ENCODE measurements around the gene MAGI2.

MAGI2 gene

DNA sequence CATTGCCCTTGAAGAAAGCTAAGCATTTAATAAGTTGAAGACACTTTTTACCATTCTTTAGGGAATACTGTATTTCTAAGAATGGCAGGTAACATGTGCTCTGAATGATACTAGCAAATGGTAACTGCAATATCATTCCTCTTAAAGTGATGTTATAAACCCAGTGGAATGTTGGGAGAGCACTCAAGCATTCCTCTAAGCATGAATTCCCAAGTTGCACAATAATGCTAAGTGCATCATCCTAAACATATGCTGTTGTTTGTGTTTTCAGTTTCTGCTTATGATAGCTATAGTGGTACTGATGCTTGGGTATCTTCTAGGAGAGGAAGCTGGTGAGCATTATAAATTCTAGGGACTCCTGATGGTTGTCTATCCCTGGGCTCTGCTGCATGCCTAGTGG is 980.9 kb downstream of the MAGI2 start:
- Histone ChIP-seq H2BK5ac (ENCODE audit: low read depth, low read length, poor library complexity, severe bottlenecking) (no peak overlapping the region), H4K91ac (ENCODE audit: low read length) (no peak overlapping the region), H3K79me1 (replicated peaks; ENCODE audit: low read length, poor library complexity, severe bottlenecking) (no peaks in the 10 kb centered on the region), H3K18ac (ENCODE audit: low read depth in 1 of 2, low read length in 2 of 2) (no peak overlapping the region), H3K9me3 (ENCODE audit: control insufficient read depth, low read length) (no peaks in the 10 kb centered on the region), H3K9ac (ENCODE audit: low read length) (no peak overlapping the region), H3K27me3 (ENCODE audit: control insufficient read depth in 1 of 2, insufficient read depth in 1 of 2, low read length in 2 of 2) (no peaks in the 10 kb centered on the region), H4K8ac (ENCODE audit: low read length) (no peak overlapping the region), H3K4me3 (ENCODE audit: insufficient read depth in 1 of 2, low read depth in 1 of 2, low read length in 2 of 2) (no peak overlapping the region), H3K14ac (ENCODE audit: low read length in 2 of 2) (no peak overlapping the region), H3K4me1 (ENCODE audit: control insufficient read depth, insufficient read depth, low read depth, low read length) (no peaks in the 10 kb centered on the region), H2AFZ (ENCODE audit: low read depth, low read length) (no peak overlapping the region), H3K27ac (ENCODE audit: low read length, poor library complexity, severe bottlenecking) (no peak overlapping the region), H3K4ac (ENCODE audit: low read depth in 1 of 2, low read length in 2 of 2) (no peak overlapping the region), H2BK120ac (ENCODE audit: low read depth, low read length) (no peak overlapping the region), H2BK12ac (ENCODE audit: low read length in 2 of 2) (no peak overlapping the region), H2BK15ac (ENCODE audit: low read depth, poor library complexity, severe bottlenecking) (no peak overlapping the region), H3K23ac (ENCODE audit: low read length in 2 of 2) (no peak overlapping the region), H3K4me2 (ENCODE audit: low read length, poor library complexity, severe bottlenecking) (no peak overlapping the region), H3K36me3 (ENCODE audit: control insufficient read depth in 1 of 2, insufficient read depth in 2 of 2, low read depth in 1 of 2, low read length in 2 of 2) (no peaks in the 10 kb centered on the region), H2AK5ac (ENCODE audit: low read length, severe bottlenecking) (no peak overlapping the region)
- peak; percentile 90 for DNase-seq

DNA sequence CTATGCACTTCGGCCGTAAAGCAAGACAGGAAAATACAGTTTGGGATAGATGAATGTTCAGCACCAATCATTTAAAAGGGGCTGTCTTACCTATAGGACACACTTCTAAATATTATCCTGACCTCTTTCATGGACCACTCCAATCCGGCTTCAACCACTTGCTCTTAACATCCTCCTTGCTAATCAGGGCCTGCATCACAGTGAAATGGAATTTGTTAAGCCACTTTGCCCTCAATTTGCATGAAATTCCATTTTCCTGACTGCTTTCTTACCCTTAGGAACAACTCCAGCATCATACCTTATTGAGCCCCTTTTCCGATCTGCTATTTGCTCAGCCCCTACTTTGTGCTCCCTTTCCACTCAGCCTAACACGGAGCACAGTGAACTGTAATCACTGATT is 987.6 kb downstream of the MAGI2 start:
- H3K4me3 ChIP-seq (ENCODE audit: insufficient read depth in 1 of 2, low read depth in 1 of 2, low read length in 2 of 2) = no peak overlapping the region
- H3K4ac ChIP-seq (ENCODE audit: low read depth in 1 of 2, low read length in 2 of 2) = no peak overlapping the region
- whole genome bisulfite sequencing = 76% methylated on average over 5 of the region's 5 CpGs
- H2BK15ac ChIP-seq (ENCODE audit: low read depth, poor library complexity, severe bottlenecking) = no peak overlapping the region
- no peaks in the 10 kb centered on the region for H3K9me3 ChIP-seq (ENCODE audit: control insufficient read depth, low read length)
- H3K23ac ChIP-seq (ENCODE audit: low read length in 2 of 2) = no peak overlapping the region
- no peaks in the 10 kb centered on the region for H3K79me1 ChIP-seq (replicated peaks; ENCODE audit: low read length, poor library complexity, severe bottlenecking)
- DNase-seq = no peak
- H2BK120ac ChIP-seq (ENCODE audit: low read depth, low read length) = no peak overlapping the region
- no peak overlapping the region for H2AK5ac ChIP-seq (ENCODE audit: low read length, severe bottlenecking)
- no peaks in the 10 kb centered on the region for H3K36me3 ChIP-seq (ENCODE audit: control insufficient read depth in 1 of 2, insufficient read depth in 2 of 2, low read depth in 1 of 2, low read length in 2 of 2)
- no peak overlapping the region for H3K27ac ChIP-seq (ENCODE audit: low read length, poor library complexity, severe bottlenecking)
- no peaks in the 10 kb centered on the region for H3K4me1 ChIP-seq (ENCODE audit: control insufficient read depth, insufficient read depth, low read depth, low read length)
- no peak overlapping the region for H3K14ac ChIP-seq (ENCODE audit: low read length in 2 of 2)
- H4K8ac ChIP-seq (ENCODE audit: low read length) = no peak overlapping the region
- no peak overlapping the region for H3K4me2 ChIP-seq (ENCODE audit: low read length, poor library complexity, severe bottlenecking)
- peaks cover 0 to 6% of the 10 kb centered on the region in 2 experiments for H3K27me3 ChIP-seq (ENCODE audit: control insufficient read depth in 1 of 2, insufficient read depth in 1 of 2, low read length in 2 of 2)
- no peak overlapping the region for H2BK12ac ChIP-seq (ENCODE audit: low read length in 2 of 2)
- H2BK5ac ChIP-seq (ENCODE audit: low read depth, low read length, poor library complexity, severe bottlenecking) = no peak overlapping the region
- H3K9ac ChIP-seq (ENCODE audit: low read length) = no peak overlapping the region
- H2AFZ ChIP-seq (ENCODE audit: low read depth, low read length) = no peak overlapping the region
- H3K18ac ChIP-seq (ENCODE audit: low read depth in 1 of 2, low read length in 2 of 2) = no peak overlapping the region
- H4K91ac ChIP-seq (ENCODE audit: low read length) = no peak overlapping the region

DNA sequence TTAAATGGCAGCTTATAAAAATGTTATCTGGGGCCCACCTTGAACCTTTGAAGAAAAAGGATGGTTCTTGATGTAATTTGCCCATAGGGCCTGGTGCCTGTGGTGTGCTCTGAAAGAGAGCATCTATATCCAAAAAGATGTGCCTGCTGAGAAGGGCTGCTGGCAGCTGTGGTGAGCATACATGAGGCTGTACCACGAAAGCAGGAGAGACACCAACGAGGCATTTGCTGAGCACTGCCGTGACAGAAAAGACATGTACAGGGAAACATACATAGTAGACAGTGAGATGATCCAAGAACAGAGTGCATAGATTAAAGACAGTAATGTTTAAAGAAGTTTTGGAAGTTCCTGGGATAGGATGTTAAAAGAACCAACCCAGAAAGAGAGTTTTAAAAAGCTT is 990.4 kb downstream of the MAGI2 start:
- Histone ChIP-seq H2BK120ac (ENCODE audit: low read depth, low read length) (no peak overlapping the region), H3K4ac (ENCODE audit: low read depth in 1 of 2, low read length in 2 of 2) (no peak overlapping the region), H3K9ac (ENCODE audit: low read length) (no peak overlapping the region), H3K23ac (ENCODE audit: low read length in 2 of 2) (no peak overlapping the region), H3K18ac (ENCODE audit: low read depth in 1 of 2, low read length in 2 of 2) (no peak overlapping the region), H2BK15ac (ENCODE audit: low read depth, poor library complexity, severe bottlenecking) (no peak overlapping the region), H2AFZ (ENCODE audit: low read depth, low read length) (no peak overlapping the region), H3K36me3 (ENCODE audit: control insufficient read depth in 1 of 2, insufficient read depth in 2 of 2, low read depth in 1 of 2, low read length in 2 of 2) (no peaks in the 10 kb centered on the region), H3K14ac (ENCODE audit: low read length in 2 of 2) (no peak overlapping the region), H4K91ac (ENCODE audit: low read length) (no peak overlapping the region), H4K8ac (ENCODE audit: low read length) (no peak overlapping the region), H2BK5ac (ENCODE audit: low read depth, low read length, poor library complexity, severe bottlenecking) (no peak overlapping the region), H3K27ac (ENCODE audit: low read length, poor library complexity, severe bottlenecking) (no peak overlapping the region), H3K79me1 (replicated peaks; ENCODE audit: low read length, poor library complexity, severe bottlenecking) (no peaks in the 10 kb centered on the region), H3K9me3 (ENCODE audit: control insufficient read depth, low read length) (no peaks in the 10 kb centered on the region), H2BK12ac (ENCODE audit: low read length in 2 of 2) (no peak overlapping the region), H3K27me3 (ENCODE audit: control insufficient read depth in 1 of 2, insufficient read depth in 1 of 2, low read length in 2 of 2) (peaks cover 0 to 6% of the 10 kb centered on the region in 2 experiments), H3K4me3 (ENCODE audit: insufficient read depth in 1 of 2, low read depth in 1 of 2, low read length in 2 of 2) (no peak overlapping the region), H3K4me1 (ENCODE audit: control insufficient read depth, insufficient read depth, low read depth, low read length) (no peaks in the 10 kb centered on the region), H2AK5ac (ENCODE audit: low read length, severe bottlenecking) (no peak overlapping the region), H3K4me2 (ENCODE audit: low read length, poor library complexity, severe bottlenecking) (no peak overlapping the region)
- 92% methylated on average over 3 of the region's 3 CpGs for WGBS
- DNase-seq = no peak

DNA sequence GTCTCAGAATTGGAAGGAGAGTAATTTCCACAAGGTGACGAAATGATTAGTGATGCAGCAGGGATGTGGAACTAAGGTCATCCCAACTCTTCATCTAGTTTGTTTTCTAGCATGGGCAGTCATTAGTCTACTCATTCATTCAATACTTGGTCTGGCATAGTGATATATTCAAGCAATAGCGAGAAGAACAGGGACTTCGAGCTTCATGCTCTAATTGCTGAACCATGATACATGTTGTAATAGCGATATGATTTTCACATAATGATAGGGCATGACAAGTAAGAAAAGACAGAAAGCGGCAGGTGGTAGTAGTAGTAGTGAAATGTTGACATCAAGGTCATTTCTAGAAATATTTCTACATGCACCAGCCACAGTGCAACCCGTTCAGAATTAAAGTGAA is 1002.8 kb downstream of the MAGI2 start:
- Histone ChIP-seq H2BK5ac (ENCODE audit: low read depth, low read length, poor library complexity, severe bottlenecking) (no peak overlapping the region), H2BK15ac (ENCODE audit: low read depth, poor library complexity, severe bottlenecking) (no peak overlapping the region), H3K27ac (ENCODE audit: low read length, poor library complexity, severe bottlenecking) (no peak overlapping the region), H2BK12ac (ENCODE audit: low read length in 2 of 2) (no peak overlapping the region), H3K4me2 (ENCODE audit: low read length, poor library complexity, severe bottlenecking) (no peak overlapping the region), H3K18ac (ENCODE audit: low read depth in 1 of 2, low read length in 2 of 2) (no peak overlapping the region), H3K27me3 (ENCODE audit: control insufficient read depth in 1 of 2, insufficient read depth in 1 of 2, low read length in 2 of 2) (no peaks in the 10 kb centered on the region), H3K4ac (ENCODE audit: low read depth in 1 of 2, low read length in 2 of 2) (no peak overlapping the region), H2AFZ (ENCODE audit: low read depth, low read length) (no peak overlapping the region), H3K9me3 (ENCODE audit: control insufficient read depth, low read length) (no peaks in the 10 kb centered on the region), H3K4me3 (ENCODE audit: insufficient read depth in 1 of 2, low read depth in 1 of 2, low read length in 2 of 2) (no peak overlapping the region), H3K36me3 (ENCODE audit: control insufficient read depth in 1 of 2, insufficient read depth in 2 of 2, low read depth in 1 of 2, low read length in 2 of 2) (no peaks in the 10 kb centered on the region), H4K91ac (ENCODE audit: low read length) (no peak overlapping the region), H3K23ac (ENCODE audit: low read length in 2 of 2) (no peak overlapping the region), H4K8ac (ENCODE audit: low read length) (no peak overlapping the region), H3K4me1 (ENCODE audit: control insufficient read depth, insufficient read depth, low read depth, low read length) (no peaks in the 10 kb centered on the region), H3K79me1 (replicated peaks; ENCODE audit: low read length, poor library complexity, severe bottlenecking) (no peaks in the 10 kb centered on the region), H3K14ac (ENCODE audit: low read length in 2 of 2) (no peak overlapping the region), H3K9ac (ENCODE audit: low read length) (no peak overlapping the region), H2BK120ac (ENCODE audit: low read depth, low read length) (no peak overlapping the region), H2AK5ac (ENCODE audit: low read length, severe bottlenecking) (no peak overlapping the region)
- WGBS = 79% methylated on average over 5 of the region's 6 CpGs
- DNase-seq = no peak
